Caco-2 (cell line): ENCODE measurements around the gene HPGDS. TPM values are rescaled to one million over a fixed set of nuclear protein-coding genes. Genes with fewer than 3 reads are reported as not detected.

ENCODE experiments used
- BruUV-seq: library from RNA; stranded (reverse); fragments of 400-500 nt; replicated peaks from 2 replicates; lab custom pipeline; 2021; lab: Mats Ljungman, UMichigan
- CTCF ChIA-PET: fragments of 300-600 bp; sonication (Branson Sonifier 250); formaldehyde crosslinking; loops from one replicate; lab custom pipeline; 2022; ENCODE audit warnings: antibody characterized with exemption; lab: Charles Lee
- POLR2A ChIA-PET: fragments of 300-600 bp; sonication (Branson Sonifier 250); formaldehyde crosslinking; loops from one replicate; lab custom pipeline; 2022; ENCODE audit warnings: antibody characterized with exemption; lab: Charles Lee
- DNase-seq, 2 experiments: peaks; one replicate each; pipeline versions ENCODE4 v3.0.0 to v3.0.0-alpha.2; 2020 to 2022
- H3K27me3 ChIP-seq: replicated peaks from 2 replicates; pipeline ENCODE4 v1.6.0; 2011; ENCODE audit warnings: low read length; ENCODE audit not compliant: control insufficient read depth, insufficient read depth
- H3K36me3 ChIP-seq: 2 replicates; pipeline ENCODE4 v1.5.1; 2011; ENCODE audit warnings: low read length; ENCODE audit not compliant: control insufficient read depth, insufficient read depth
- H3K4me1 ChIP-seq: fragments of 250-450 bp; sonication (Bioruptor Pico); 2 replicates; pipeline ENCODE4 v1.5.1; 2020; ENCODE audit warnings: mild to moderate bottlenecking
- H3K4me3 ChIP-seq: 2 replicates; pipeline ENCODE4 v1.5.1; 2011; ENCODE audit warnings: low read depth, mild to moderate bottlenecking, control low read depth, low read length
- H3K9me3 ChIP-seq: fragments of 250-450 bp; sonication (Bioruptor Pico); 2 replicates; pipeline ENCODE4 v1.5.1; 2020; ENCODE audit warnings: mild to moderate bottlenecking, moderate library complexity
- H3K27ac Mint-ChIP-seq: one replicate; pipeline ENCODE4 v1.8.0; 2022; ENCODE audit warnings: mixed read lengths; ENCODE audit not compliant: unreplicated experiment
- H3K27me3 Mint-ChIP-seq: one replicate; pipeline ENCODE4 v1.8.0; 2022; ENCODE audit warnings: mixed read lengths; ENCODE audit not compliant: insufficient read depth, unreplicated experiment
- H3K36me3 Mint-ChIP-seq: one replicate; pipeline ENCODE4 v1.8.0; 2022; ENCODE audit warnings: mild to moderate bottlenecking, mixed read lengths; ENCODE audit not compliant: insufficient read depth, unreplicated experiment
- H3K4me1 Mint-ChIP-seq: one replicate; pipeline ENCODE4 v1.8.0; 2022; ENCODE audit warnings: low read depth, mixed read lengths; ENCODE audit not compliant: unreplicated experiment
- H3K4me3 Mint-ChIP-seq: one replicate; pipeline ENCODE4 v1.8.0; 2022; ENCODE audit warnings: mild to moderate bottlenecking, moderate library complexity, mixed read lengths; ENCODE audit not compliant: unreplicated experiment
- H3K9me3 Mint-ChIP-seq: one replicate; pipeline ENCODE4 v1.8.0; 2022; ENCODE audit warnings: mixed read lengths; ENCODE audit not compliant: unreplicated experiment
- CTCF ChIP-seq, 2 experiments: fragments of 200-600 bp in 1 of 2; IDR thresholded peaks; 1 replicate in 1 of 2; 2 replicates in 1 of 2; pipeline versions ENCODE4 v1.5.1 to v1.8.0; 2011 to 2022; ENCODE audit warnings: antibody characterized with exemption in 1 of 2, control low read depth in 1 of 2, inconsistent platforms in 1 of 2, low read depth in 1 of 2, low read length in 1 of 2, mild to moderate bottlenecking in 1 of 2, moderate library complexity in 1 of 2; ENCODE audit not compliant: insufficient read depth in 1 of 2, severe bottlenecking in 1 of 2, unreplicated experiment in 1 of 2
- intact Hi-C: fragments of 100-400 bp; cut with micrococcal nuclease; formaldehyde crosslinking; loops from one replicate; pipeline ENCODE4 v1.10.0; 2022; ENCODE audit not compliant: unreplicated experiment
- total RNA-seq: library from RNA; stranded (reverse); gene quantifications from 2 replicates; pipeline ENCODE4 v1.2.3, GENCODE V29; 2022

Gene HPGDS
- total RNA-seq, 1 experiment from 2014 or later, result not detected

- H3K27ac Mint-ChIP-seq, result no peak overlapping the region
Observed at GRCh38 chr4:94336303-94336702, 6.3 kb downstream of the HPGDS start.

GRCh38 chr4:94334962-94335361 is 7.7 kb downstream of the HPGDS start:
- no peaks in the 10 kb centered on the region for H3K9me3 Mint-ChIP-seq
- no TSS peak for BruUV-seq

More at GRCh38 chr4:94336303-94336702, 6.3 kb downstream of the HPGDS start:
- H3K4me1 ChIP-seq, result peaks cover 25% of the 10 kb centered on the region
- H3K4me3 ChIP-seq, result no peak overlapping the region
- no TSS peak for BruUV-seq
- ChIA-PET CTCF (no interaction called here), POLR2A (no interaction called here)
- Mint-ChIP-seq H3K27me3 (no peaks in the 10 kb centered on the region), H3K36me3 (no peaks in the 10 kb centered on the region), H3K4me3 (no peak overlapping the region), H3K4me1 (peaks cover 21% of the 10 kb centered on the region), H3K9me3 (no peaks in the 10 kb centered on the region)
- intact Hi-C loops, result no loop called here
- H3K9me3 ChIP-seq, result no peaks in the 10 kb centered on the region
- no peaks in the 10 kb centered on the region for H3K27me3 ChIP-seq
- TF ChIP-seq CTCF (IDR thresholded peaks at IDR 0.05; ENCODE audit: insufficient read depth in 1 of 2, low read depth in 1 of 2, low read length in 1 of 2, severe bottlenecking in 1 of 2, unreplicated experiment in 1 of 2), result no peak
- DNase-seq, result no peak
- H3K36me3 ChIP-seq, result no peaks in the 10 kb centered on the region

GRCh38 chr4:94334476-94334875 is 8.2 kb downstream of the HPGDS start:
- Histone ChIP-seq H3K36me3 (no peaks in the 10 kb centered on the region), H3K9me3 (no peaks in the 10 kb centered on the region), H3K27me3 (no peaks in the 10 kb centered on the region), H3K4me3 (no peak overlapping the region), H3K4me1 (peaks cover 30% of the 10 kb centered on the region)
- no peak for TF ChIP-seq CTCF (IDR thresholded peaks at IDR 0.05; ENCODE audit: insufficient read depth in 1 of 2, low read depth in 1 of 2, low read length in 1 of 2, severe bottlenecking in 1 of 2, unreplicated experiment in 1 of 2)
- no TSS peak for BruUV-seq
- intact Hi-C loops, result no loop called here
- POLR2A ChIA-PET, result no interaction called here
- Mint-ChIP-seq H3K36me3 (no peaks in the 10 kb centered on the region), H3K27me3 (no peaks in the 10 kb centered on the region), H3K4me1 (peaks cover 25% of the 10 kb centered on the region), H3K9me3 (no peaks in the 10 kb centered on the region), H3K4me3 (no peak overlapping the region), H3K27ac (no peak overlapping the region)
- DNase-seq, result no peak
- CTCF ChIA-PET, result interaction anchor here (2.2 to 2.4 kb wide), 2 partner anchors 29 to 55 kb away, joined by 9 to 15 read pairs; no protein-coding TSS in a partner anchor

More at GRCh38 chr4:94334962-94335361, 7.7 kb downstream of the HPGDS start:
- Histone ChIP-seq H3K9me3 (no peaks in the 10 kb centered on the region), H3K4me3 (no peak overlapping the region), H3K36me3 (no peaks in the 10 kb centered on the region), H3K4me1 (peaks cover 30% of the 10 kb centered on the region), H3K27me3 (no peaks in the 10 kb centered on the region)
- no peaks in the 10 kb centered on the region for H3K27me3 Mint-ChIP-seq
- peaks cover 25% of the 10 kb centered on the region for H3K4me1 Mint-ChIP-seq
- no peaks in the 10 kb centered on the region for H3K36me3 Mint-ChIP-seq
- POLR2A ChIA-PET, result no interaction called here
- CTCF ChIA-PET, result no interaction called here
- TF ChIP-seq CTCF (IDR thresholded peaks at IDR 0.05; ENCODE audit: insufficient read depth in 1 of 2, low read depth in 1 of 2, low read length in 1 of 2, severe bottlenecking in 1 of 2, unreplicated experiment in 1 of 2), result no peak
- H3K4me3 Mint-ChIP-seq, result no peak overlapping the region
- no peak for DNase-seq
- intact Hi-C loops, result no loop called here
- H3K27ac Mint-ChIP-seq, result no peak overlapping the region
